GM10266 (cell line): ENCODE results near the gene ZNF644.
"Not testable (repeated sequence)": the region's sequence is repeated elsewhere in the genome, so short reads cannot be mapped to it uniquely, and the experiment has no call there.

ENCODE experiments used
- DNase-seq: peaks from one replicate; pipeline ENCODE4 v3.0.0; 2012; ENCODE audit errors: extremely low spot score
- TF ChIP-seq, protein P1 (sequence below): IDR thresholded peaks from 2 replicates; pipeline ENCODE4 v1.5.1; 2012; ENCODE audit warnings: mild to moderate bottlenecking, low read depth; ENCODE audit not compliant: control insufficient read depth, insufficient read depth; ENCODE audit errors: missing control alignments

Gene ZNF644

DNA sequence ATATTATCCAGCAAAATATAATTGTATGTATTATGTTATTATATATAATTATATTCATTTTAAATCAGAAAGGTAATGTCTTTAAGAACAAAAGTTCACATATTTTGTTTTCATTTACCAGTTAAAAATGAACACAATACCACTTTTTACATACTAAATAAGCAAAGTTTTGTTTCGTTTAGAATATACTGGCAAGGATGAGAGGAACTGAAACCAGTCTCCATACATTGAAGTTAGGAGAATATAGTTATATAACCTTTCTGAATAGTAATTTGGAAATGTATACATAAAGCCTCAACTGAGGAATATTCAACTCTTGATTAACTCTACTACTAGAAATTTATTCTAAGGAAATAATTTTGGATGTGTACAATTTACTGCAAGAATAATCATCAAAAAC lies 110.5 kb downstream of the ZNF644 start:
- TF ChIP-seq, protein P1, sequence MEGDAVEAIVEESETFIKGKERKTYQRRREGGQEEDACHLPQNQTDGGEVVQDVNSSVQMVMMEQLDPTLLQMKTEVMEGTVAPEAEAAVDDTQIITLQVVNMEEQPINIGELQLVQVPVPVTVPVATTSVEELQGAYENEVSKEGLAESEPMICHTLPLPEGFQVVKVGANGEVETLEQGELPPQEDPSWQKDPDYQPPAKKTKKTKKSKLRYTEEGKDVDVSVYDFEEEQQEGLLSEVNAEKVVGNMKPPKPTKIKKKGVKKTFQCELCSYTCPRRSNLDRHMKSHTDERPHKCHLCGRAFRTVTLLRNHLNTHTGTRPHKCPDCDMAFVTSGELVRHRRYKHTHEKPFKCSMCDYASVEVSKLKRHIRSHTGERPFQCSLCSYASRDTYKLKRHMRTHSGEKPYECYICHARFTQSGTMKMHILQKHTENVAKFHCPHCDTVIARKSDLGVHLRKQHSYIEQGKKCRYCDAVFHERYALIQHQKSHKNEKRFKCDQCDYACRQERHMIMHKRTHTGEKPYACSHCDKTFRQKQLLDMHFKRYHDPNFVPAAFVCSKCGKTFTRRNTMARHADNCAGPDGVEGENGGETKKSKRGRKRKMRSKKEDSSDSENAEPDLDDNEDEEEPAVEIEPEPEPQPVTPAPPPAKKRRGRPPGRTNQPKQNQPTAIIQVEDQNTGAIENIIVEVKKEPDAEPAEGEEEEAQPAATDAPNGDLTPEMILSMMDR, result no peak
- DNase-seq, result no peak

DNA sequence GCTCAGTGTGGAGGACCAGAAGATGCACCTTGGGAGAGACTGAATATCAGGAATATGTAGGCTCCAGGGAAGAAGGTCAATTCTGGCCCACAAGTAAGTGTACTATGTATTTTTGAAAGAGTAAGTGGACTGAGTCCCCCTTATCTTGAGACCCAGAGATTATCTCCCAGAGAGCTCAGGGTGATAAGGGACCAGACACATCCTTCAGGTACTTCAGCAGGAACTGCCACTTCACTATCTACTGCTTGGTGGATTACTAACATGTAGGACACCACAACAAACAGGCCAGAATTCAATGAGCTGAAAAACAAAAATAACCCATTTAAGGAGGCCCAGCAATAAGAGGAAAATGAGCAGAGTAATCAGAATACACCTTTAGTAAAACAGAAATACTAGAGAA lies 119.2 kb downstream of the ZNF644 start:
- TF ChIP-seq, protein P1, result no peak
- DNase-seq, result no peak

DNA sequence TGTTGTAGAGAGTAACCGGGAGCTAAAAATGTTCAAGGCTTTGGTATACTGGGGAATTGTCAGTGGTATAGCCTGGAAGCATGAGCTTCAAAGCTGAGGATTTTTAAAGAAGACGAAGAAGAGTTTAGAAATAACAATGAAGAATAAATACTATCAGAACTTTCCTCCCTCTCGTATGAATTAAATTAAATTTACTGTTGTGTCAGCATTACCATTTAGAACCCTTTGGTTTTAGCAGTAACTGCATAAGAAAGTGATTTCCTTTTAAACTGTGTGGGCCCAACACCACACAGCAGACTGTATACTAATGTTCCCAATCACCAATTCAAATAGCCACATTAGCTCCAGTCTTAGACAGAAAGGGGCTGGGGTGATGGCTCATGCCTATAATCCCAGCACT lies 122.6 kb downstream of the ZNF644 start:
- TF ChIP-seq, protein P1, result no peak
- DNase-seq, result no peak

DNA sequence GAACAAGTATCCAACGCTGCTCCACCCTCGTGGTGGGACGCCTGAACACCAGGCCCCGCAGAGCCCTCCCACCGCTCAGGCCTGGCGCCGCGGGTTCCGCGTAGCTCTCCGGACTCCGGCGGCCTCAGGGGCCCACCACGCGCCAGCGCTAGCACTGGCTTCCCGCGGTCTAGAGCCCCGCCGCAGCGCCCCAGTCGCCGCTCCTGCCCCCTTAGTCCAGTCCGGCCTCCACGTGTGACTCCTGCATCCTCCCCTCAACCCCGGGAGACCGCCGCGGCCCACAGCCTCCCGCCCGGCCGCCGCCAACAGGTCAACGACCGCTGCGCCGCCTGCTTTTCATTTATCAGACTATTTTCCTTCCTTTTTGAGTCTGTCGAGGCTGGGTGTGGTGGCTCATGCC lies 128.2 kb downstream of the ZNF644 start:
- not testable (repeated sequence) for DNase-seq

DNA sequence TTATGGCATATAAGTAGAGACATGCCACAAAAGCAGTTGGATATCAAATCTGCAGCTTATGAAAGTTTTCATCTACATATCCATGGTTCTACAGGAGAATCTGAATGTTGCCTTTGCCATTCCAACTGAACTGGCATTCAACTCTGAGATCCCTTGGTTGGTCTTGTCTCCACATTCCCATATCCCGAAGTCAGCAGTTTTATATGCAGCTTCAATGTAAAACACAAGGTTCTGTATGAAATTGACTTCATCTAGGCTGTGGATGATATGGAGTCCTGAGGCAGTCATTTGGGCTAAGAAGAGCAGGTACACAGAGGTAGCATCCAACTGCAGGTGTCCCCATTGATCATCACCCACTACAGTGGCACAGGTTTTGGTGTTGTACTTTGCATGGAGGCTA lies 129.0 kb downstream of the ZNF644 start:
- not testable (repeated sequence) for DNase-seq

DNA sequence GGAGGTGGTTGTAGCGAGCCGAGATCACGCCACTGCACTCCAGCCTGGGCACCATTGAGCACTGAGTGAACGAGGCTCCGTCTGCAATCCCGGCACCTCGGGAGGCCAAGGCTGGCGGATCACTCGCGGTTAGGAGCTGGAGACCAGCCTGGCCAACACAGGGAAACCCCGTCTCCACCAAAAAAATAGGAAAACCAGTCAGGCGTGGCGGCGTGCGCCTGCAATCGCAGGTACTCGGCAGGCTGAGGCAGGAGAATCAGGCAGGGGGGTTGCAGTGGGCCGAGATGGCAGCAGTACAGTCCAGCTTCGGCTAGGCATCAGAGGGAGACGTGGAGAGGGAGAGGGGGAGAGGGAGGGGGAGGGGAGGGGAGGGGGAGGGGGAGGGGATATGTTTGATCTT lies 129.6 kb downstream of the ZNF644 start:
- not testable (repeated sequence) for DNase-seq

DNA sequence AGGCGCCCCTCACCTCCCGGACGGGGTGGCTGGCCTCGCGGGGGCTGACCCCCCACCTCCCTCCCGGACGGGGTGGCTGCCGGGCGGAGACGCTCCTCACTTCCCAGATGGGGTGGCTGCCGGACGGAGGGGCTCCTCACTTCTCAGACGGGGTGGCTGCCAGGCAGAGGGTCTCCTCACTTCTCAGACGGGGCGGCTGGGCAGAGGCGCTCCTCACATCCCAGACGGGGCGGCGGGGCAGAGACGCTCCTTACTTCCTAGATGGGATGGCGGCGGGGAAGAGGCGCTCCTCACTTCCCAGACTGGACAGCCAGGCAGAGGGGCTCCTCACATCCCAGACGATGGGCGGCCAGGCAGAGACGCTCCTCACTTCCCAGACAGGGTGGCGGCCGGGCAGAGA lies 130.1 kb downstream of the ZNF644 start:
- DNase-seq, result not testable (repeated sequence)

DNA sequence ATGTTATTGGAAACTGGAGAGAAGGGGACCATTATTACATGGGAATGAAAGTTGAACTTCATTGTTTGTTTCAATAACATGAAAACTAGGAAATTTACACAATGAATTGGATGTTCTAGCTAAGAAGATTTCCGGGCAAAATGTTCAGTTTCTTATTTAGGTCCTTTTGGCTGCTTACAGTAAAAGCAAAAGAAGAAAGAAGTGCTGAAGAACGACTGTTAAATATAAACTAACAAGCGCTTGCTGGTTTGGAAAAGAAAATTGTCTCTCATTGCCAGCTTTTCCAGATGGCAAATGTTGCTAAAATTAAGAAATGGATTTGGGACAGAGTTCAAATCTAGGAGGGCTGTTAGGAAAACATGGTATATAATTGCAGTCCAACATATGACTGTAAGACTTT lies 139.6 kb downstream of the ZNF644 start:
- TF ChIP-seq, protein P1, result no peak

DNA sequence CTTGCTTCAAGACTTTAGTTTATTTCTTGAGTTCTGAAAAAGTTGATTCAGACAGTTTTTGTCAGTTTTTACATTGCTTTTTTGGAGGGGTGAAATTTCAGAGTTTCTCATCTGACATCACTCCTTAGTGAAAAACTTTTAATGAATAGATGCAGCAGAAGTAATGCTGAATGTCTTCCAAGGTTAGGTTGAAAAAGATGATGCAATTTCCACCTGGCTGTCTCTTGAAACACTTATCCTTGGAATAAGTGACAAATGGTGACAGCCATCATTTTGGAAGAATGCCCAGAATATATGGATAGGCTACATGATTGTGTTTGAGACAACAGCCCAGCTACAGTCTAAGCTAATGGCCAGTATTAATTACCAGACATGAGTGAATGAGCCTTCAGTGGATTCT lies 140.8 kb downstream of the ZNF644 start:
- no peak for DNase-seq
- TF ChIP-seq, protein P1, result no peak

More for the DNA sequence above, 139.6 kb downstream of the ZNF644 start:
- DNase-seq, result no peak

DNA sequence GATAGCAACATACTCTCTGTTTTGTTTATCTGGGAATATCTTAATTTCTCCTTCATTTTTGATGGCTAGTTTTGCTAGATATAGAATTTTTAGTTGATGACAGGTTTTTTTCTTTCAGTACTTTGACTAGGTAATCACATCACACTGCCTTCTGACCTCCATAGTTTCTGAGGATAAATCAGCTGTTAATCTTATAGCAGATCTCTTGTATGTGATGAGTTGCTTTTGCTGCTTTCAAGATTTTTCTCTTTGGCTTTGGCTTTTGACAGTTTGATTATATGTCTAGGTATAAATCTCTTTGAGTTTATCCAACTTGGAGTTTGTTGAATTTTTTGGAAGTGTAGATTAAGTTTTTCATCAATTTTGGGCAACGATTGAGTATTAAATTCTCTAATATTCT lies 142.6 kb downstream of the ZNF644 start:
- TF ChIP-seq, protein P1, result no peak
- no peak for DNase-seq
